Tibial nerve (tissue), 4 donors: ENCODE results near the gene EPN3. TPM values are rescaled to one million over a fixed set of nuclear protein-coding genes. Genes with fewer than 3 reads are reported as not detected.

Experiments used
- DNase-seq, 2 donors: peaks; one replicate each; pipeline ENCODE4 v3.0.0-alpha.2; 2019; ENCODE audit warnings: low spot score in 2 of 2
- H3K27ac ChIP-seq, 4 donors: fragments of 200-600 bp; sonication (generic) in 3 of 4; one replicate each; pipeline ENCODE4 v1.5.1; 2017 to 2019; ENCODE audit warnings: mild to moderate bottlenecking in 1 of 4
- H3K27me3 ChIP-seq, 2 donors: fragments of 200-600 bp; sonication (generic) in 1 of 2; one replicate each; pipeline versions ENCODE4 v1.5.1 to v1.6.0; 2017 to 2019
- H3K36me3 ChIP-seq, 3 donors: fragments of 200-600 bp; sonication (generic); one replicate each; pipeline ENCODE4 v1.5.1; 2018 to 2019
- H3K4me1 ChIP-seq, 4 donors: fragments of 200-600 bp; sonication (generic) in 3 of 4; one replicate each; pipeline ENCODE4 v1.5.1; 2017 to 2019
- H3K4me3 ChIP-seq, 4 donors: fragments of 200-600 bp; sonication (generic) in 3 of 4; one replicate each; pipeline ENCODE4 v1.5.1; 2017 to 2019; ENCODE audit warnings: mild to moderate bottlenecking in 1 of 4, moderate library complexity in 1 of 4
- H3K9me3 ChIP-seq, 4 donors: fragments of 200-600 bp; sonication (generic) in 3 of 4; one replicate each; pipeline ENCODE4 v1.5.1; 2017 to 2019
- EP300 ChIP-seq, 2 donors: sonication (generic); formaldehyde crosslinking; IDR thresholded peaks; one replicate each; pipeline ENCODE4 v1.6.1; 2017; ENCODE audit warnings: antibody characterized with exemption in 2 of 2, mild to moderate bottlenecking in 1 of 2
- POLR2A ChIP-seq, 2 donors: fragments of 450-650 bp; IDR thresholded peaks; one replicate each; pipeline ENCODE4 v1.6.1; 2017; ENCODE audit warnings: antibody characterized with exemption in 2 of 2, mild to moderate bottlenecking in 2 of 2, moderate library complexity in 2 of 2
- WGBS, 2 donors: methylation state at CpG; one replicate each; pipeline ENCODE4 v1.1.5; 2018; 5-methylcytosine and 5-hydroxymethylcytosine counted together
- total RNA-seq, 4 donors: library from RNA; depleted of rRNA; stranded (reverse); fragments of >200 nt; gene quantifications; one replicate each; pipeline ENCODE4 v1.1.0, GENCODE V29; 2016
- TF ChIP-seq, protein P1 (sequence below), 5 experiments: fragments of 200-600 bp in 3 of 5; fragments of 450-650 bp in 2 of 5; sonication (generic) in 3 of 5; IDR thresholded peaks; one replicate each; pipeline ENCODE4 v1.5.1; 2016 to 2019; ENCODE audit warnings: antibody characterized with exemption in 5 of 5, mild to moderate bottlenecking in 3 of 5, moderate library complexity in 2 of 5

Gene EPN3
- total RNA-seq, 4 donors from 2014 or later = 0.22 to 0.42 TPM; not detected in 2

DNA sequence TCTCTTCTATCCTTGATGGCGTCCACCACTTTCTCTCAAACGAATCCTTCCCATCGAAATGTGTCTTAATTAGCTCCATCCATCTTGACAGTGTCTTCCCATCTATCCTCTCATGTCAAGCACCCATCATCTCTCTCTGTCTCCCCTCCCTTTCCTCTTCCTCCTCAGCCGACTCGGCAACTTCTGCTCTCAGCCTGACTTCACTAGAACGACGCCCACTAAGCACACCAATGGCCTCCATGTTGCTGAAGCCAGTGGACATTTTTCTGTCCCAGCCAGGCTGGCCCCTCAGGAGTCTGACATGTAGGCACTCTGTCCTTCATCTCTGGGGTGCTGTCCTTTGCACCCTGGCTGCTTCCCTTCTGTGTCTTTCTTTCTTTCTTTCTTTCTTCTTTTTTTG, 12.0 kb downstream of the EPN3 start:
- H3K36me3 ChIP-seq = peaks cover 0 to 11% (median 0%) of the 10 kb centered on the region in 3 donors
- no peak for DNase-seq

DNA sequence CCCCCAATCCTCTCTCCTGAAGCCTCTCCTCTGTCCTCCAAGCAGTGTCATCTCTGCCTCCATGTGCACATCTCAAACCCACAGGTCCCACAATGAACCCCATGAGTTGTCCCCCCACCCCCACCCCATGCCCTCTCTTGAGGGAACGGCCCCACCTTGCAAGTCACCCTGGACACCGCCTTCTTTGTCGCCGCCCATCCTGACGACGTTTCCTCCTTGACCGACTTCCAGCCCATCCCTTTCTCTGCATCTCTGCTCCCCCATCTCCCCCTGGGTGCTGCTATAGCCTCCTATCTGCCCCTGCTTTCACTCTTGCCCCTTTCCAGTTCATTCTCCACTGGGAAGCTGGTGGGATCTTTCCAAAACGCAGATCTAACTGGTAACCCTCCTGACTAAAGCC, 12.8 kb downstream of the EPN3 start:
- no peak for DNase-seq
- no peaks in the 10 kb centered on the region for H3K9me3 ChIP-seq
- WGBS, 2 donors = 54 to 62% methylated on average over 8 of the region's 8 CpGs
- peaks cover 0 to 18% (median 0%) of the 10 kb centered on the region in 3 donors for H3K36me3 ChIP-seq
- H3K27ac ChIP-seq = no peak overlapping the region
- TF ChIP-seq EP300 (IDR thresholded peaks at IDR 0.05) (no peak), POLR2A (IDR thresholded peaks at IDR 0.05) (no peak)
- TF ChIP-seq, protein P1, sequence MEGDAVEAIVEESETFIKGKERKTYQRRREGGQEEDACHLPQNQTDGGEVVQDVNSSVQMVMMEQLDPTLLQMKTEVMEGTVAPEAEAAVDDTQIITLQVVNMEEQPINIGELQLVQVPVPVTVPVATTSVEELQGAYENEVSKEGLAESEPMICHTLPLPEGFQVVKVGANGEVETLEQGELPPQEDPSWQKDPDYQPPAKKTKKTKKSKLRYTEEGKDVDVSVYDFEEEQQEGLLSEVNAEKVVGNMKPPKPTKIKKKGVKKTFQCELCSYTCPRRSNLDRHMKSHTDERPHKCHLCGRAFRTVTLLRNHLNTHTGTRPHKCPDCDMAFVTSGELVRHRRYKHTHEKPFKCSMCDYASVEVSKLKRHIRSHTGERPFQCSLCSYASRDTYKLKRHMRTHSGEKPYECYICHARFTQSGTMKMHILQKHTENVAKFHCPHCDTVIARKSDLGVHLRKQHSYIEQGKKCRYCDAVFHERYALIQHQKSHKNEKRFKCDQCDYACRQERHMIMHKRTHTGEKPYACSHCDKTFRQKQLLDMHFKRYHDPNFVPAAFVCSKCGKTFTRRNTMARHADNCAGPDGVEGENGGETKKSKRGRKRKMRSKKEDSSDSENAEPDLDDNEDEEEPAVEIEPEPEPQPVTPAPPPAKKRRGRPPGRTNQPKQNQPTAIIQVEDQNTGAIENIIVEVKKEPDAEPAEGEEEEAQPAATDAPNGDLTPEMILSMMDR (IDR thresholded peaks at IDR 0.05) = no peak
- peaks cover 0 to 41% (median 23%) of the 10 kb centered on the region in 4 donors for H3K4me1 ChIP-seq
- no peaks in the 10 kb centered on the region for H3K27me3 ChIP-seq
- no peak overlapping the region for H3K4me3 ChIP-seq

More for the DNA sequence above, 12.0 kb downstream of the EPN3 start:
- Histone ChIP-seq H3K27ac (no peak overlapping the region), H3K4me1 (peaks cover 0 to 47% (median 23%) of the 10 kb centered on the region in 4 donors), H3K9me3 (no peaks in the 10 kb centered on the region), H3K27me3 (no peaks in the 10 kb centered on the region), H3K4me3 (no peak overlapping the region)
- WGBS, 2 donors = 75 to 78% methylated on average over 7 of the region's 7 CpGs
- TF ChIP-seq, protein P1 (IDR thresholded peaks at IDR 0.05) = no peak
- TF ChIP-seq EP300 (IDR thresholded peaks at IDR 0.05) (no peak), POLR2A (IDR thresholded peaks at IDR 0.05) (no peak)

DNA sequence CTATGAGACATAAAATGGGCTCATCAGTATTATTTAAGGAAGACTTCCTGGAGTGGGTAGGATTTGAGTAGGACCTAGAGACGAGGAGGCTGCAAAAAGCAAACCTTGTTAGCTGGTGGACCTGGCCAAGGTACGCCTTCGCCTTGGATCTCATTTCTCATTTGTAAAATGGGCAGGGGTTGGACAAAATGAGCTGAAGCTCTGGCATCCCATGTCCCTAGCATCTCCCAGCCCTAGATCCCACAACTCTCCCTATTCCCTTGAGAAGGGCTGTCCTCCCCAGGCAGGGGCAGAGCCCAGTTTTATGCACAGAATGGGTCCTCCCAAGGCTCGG, 14.1 kb downstream of the EPN3 start:
- Histone ChIP-seq H3K27ac (peak overlapping the region in 2 of 4 donors; percentile 87 to 91), H3K4me3 (peak overlapping the region in 3 of 4 donors; percentile 49 to 76 (median 58)), H3K4me1 (peaks cover 0 to 31% (median 16%) of the 10 kb centered on the region in 4 donors), H3K27me3 (no peaks in the 10 kb centered on the region), H3K9me3 (no peaks in the 10 kb centered on the region), H3K36me3 (peaks cover 0 to 32% (median 0%) of the 10 kb centered on the region in 3 donors)
- no peak for DNase-seq
- 45 to 77% methylated on average over 3 to 4 of the region's 4 CpGs for WGBS, 2 donors
- TF ChIP-seq, protein P1 (IDR thresholded peaks at IDR 0.05) = no peak
- TF ChIP-seq POLR2A (IDR thresholded peaks at IDR 0.05) (no peak), EP300 (IDR thresholded peaks at IDR 0.05) (no peak)

DNA sequence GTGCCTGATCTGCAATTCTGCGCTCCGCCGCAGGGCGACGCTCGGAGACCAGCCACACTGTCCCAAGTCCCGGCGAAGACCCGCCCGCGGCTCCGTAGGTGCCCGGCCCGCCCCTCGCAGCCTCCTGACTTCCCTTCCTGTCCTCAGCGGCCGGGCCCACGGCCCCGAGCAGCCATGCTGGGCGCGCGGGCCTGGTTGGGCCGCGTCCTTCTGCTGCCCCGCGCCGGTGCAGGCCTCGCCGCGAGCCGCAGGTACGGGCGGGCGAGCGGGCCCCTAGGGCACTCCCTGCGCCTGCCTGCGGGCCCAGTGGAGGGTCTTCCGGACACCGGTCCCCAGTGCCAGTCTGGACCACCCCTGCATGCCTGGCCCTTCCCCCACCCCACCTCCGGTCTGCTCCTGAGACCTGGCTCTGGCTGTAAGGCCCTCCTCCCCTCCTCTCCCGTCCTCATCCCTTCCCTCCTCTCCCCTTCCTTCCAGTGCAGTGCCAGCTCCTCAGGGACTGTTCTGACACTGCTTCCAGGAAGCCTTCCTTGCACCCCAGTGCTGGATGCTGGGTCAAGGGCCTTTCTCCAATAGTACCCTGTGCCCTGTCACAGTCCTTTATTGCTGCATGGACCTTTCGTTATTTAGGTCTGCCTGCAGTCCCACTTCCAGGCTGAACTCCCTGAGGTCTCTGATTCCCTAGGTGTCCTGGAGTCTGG, 14.7 kb downstream of the EPN3 start, which contains the start of gene SPATA20:
Gene SPATA20 (plus strand): TSS at position 140 of the 701 bp plus-strand sequence. CDS start 35 bp downstream, at position 175.
- peak; percentile 86 to 90 for DNase-seq
- 2 to 3% methylated on average over 36 to 42 of the region's 42 CpGs for WGBS, 2 donors
- Histone ChIP-seq H3K27ac (peak within 1 kb of the TSS; percentile 63 to 91 (median 86)), H3K27me3 (no peaks in the 10 kb centered on the region), H3K4me1 (peaks cover 0 to 30% (median 15%) of the 10 kb centered on the region in 4 donors), H3K4me3 (peak within 1 kb of the TSS; percentile 49 to 76 (median 56)), H3K36me3 (peaks cover 0 to 37% (median 0%) of the 10 kb centered on the region in 3 donors), H3K9me3 (no peaks in the 10 kb centered on the region)
- peak; percentile 79 to 82 for TF ChIP-seq POLR2A (IDR thresholded peaks at IDR 0.05)
- TF ChIP-seq, protein P1 (IDR thresholded peaks at IDR 0.05) = peak; percentile 99
- TF ChIP-seq EP300 (IDR thresholded peaks at IDR 0.05) = peak in 1 of 2 donors; percentile 76

GRCh38 chr17:50547736-50548083, 15.2 kb downstream of the EPN3 start:
- no peak for DNase-seq
- peak overlapping the region; percentile 63 to 91 (median 86) for H3K27ac ChIP-seq
- peaks cover 0 to 24% (median 11%) of the 10 kb centered on the region in 4 donors for H3K4me1 ChIP-seq
- TF ChIP-seq POLR2A (IDR thresholded peaks at IDR 0.05) = no peak
- TF ChIP-seq, protein P1 (IDR thresholded peaks at IDR 0.05) = no peak
- TF ChIP-seq EP300 (IDR thresholded peaks at IDR 0.05) = no peak
- 76% methylated on average over 5 of the region's 5 CpGs for WGBS, 2 donors
- H3K9me3 ChIP-seq = no peaks in the 10 kb centered on the region
- peak overlapping the region; percentile 49 to 76 (median 56) for H3K4me3 ChIP-seq
- no peaks in the 10 kb centered on the region for H3K27me3 ChIP-seq
- peaks cover 0 to 42% (median 0%) of the 10 kb centered on the region in 3 donors for H3K36me3 ChIP-seq
